ENCODE results near the gene CALM1.

- TF ChIP-seq, protein P1, sequence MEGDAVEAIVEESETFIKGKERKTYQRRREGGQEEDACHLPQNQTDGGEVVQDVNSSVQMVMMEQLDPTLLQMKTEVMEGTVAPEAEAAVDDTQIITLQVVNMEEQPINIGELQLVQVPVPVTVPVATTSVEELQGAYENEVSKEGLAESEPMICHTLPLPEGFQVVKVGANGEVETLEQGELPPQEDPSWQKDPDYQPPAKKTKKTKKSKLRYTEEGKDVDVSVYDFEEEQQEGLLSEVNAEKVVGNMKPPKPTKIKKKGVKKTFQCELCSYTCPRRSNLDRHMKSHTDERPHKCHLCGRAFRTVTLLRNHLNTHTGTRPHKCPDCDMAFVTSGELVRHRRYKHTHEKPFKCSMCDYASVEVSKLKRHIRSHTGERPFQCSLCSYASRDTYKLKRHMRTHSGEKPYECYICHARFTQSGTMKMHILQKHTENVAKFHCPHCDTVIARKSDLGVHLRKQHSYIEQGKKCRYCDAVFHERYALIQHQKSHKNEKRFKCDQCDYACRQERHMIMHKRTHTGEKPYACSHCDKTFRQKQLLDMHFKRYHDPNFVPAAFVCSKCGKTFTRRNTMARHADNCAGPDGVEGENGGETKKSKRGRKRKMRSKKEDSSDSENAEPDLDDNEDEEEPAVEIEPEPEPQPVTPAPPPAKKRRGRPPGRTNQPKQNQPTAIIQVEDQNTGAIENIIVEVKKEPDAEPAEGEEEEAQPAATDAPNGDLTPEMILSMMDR (IDR thresholded peaks at IDR 0.05): no peak
- TF ChIP-seq POLR2AphosphoS5 (IDR thresholded peaks at IDR 0.05) (peak in 1 of 3 donors; percentile 25), EP300 (IDR thresholded peaks at IDR 0.05) (no peak), POLR2A (IDR thresholded peaks at IDR 0.05) (no peak)
Measured at GRCh38 chr14:90388437-90388836, 8.4 kb upstream of the CALM1 start.
